DLD1 (cell line): ENCODE results near the gene HCRTR2.
"Not testable (repeated sequence)": the region's sequence is repeated elsewhere in the genome, so short reads cannot be mapped to it uniquely, and the experiment has no call there.

ENCODE experiments used
- in situ Hi-C: cut with HindIII; loops from 2 replicates; pipeline ENCODE4 v1.10.0; 2017; ENCODE audit warnings: low sequenced_read_pairs

HCRTR2 gene

GRCh38 chr6:55174211-55175026 is at the start of gene HCRTR2:
HCRTR2 (plus strand) TSS chr6:55174515; CDS start chr6:55174588, 73 bp downstream.
- in situ Hi-C loops, result no loop called here

DNA sequence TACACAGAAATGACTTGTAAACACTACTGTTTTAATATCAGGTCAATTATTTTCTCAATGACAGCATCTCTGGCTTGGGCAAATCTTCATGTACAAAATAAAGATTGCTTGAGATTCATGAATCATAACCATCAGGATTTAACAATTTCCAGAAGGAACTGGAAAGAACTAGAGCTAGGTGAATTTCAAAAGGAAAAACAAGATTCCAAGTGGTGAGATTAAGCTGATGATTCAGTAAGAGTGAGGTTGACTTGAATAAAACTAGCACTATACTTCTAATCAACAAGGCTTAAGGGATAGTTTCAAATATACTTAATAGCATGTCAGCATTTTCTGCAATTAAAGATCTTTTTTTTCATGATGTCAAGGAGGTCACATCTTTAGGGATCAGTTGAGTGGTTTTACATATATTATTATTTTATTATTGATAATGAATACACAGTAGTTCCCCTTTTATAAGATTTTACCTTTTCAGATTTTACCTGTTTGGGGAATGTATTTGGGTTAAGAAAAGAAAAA is 43.5 kb upstream of the HCRTR2 start:
- in situ Hi-C loops, result no loop called here

DNA sequence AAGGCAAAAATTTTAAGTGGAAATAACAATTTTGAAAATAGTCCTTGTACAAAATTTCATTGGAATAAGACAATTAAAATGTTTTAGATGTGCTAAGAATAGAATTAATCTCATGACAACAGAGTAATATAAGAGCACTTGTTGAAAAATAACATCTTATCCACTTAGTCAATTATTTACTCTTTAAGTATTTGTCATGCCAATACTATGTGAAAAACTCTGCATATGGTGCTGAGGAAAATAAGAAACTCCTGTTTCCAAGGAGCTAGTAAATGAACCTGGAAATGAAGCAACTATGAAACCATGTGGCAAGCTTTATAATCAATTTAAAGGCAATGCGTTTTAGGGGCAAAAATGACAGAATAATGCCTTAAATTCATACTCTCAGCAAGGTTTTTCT is 42.7 kb upstream of the HCRTR2 start:
- in situ Hi-C loops, result no loop called here

DNA sequence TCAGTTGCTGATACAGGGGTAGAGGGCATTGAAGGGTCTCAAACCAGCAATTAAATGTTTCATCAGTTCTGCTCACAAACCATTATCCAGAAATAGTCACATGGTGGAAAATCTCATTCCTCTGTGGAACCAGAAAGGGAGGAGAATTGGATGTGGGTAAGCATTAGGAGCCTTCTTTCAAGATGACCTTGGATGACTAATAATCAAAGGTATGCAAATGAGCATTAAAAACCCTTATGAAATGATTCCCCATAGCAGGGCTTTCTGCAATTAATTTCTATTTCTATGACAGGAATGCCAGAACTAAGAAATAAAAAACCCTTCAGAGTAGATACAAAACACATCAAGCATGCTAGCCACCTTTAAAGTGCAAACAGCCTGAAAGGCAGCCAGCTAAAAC is 37.4 kb upstream of the HCRTR2 start:
- in situ Hi-C loops, result no loop called here

DNA sequence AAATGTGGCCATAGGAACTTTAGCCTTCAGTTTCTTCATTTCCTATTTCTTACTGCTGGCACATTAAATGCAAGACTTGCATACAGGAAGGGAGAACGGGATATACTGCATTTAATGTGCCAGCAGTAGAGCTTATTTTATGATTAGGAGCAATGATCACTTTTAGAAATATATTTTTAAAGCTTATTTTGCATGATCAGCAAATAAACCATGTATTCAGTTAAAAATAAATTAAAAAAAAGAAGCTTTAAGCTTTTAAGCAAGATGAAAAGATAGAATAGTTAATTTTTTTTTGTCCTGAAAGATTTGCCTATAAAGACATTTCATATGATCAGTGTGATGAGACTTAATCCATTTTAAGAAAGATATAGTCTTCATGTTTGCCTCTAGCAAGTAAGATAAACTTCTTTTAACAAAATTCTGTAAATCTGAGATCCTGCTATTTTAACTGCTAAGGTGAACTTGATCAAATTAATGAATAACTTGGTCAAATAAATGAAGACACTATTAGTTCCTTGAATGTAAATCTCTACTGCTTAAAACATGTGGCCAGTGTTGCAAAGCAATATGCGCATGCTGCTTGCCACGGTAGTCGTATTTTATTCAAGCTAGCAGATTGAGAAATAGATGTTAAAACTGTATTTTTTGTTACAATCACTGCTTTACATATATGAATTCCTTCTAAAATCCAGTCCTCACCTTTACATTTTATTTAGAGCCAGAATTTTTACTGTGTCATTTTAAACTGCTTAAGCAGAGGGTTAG is 36.2 kb upstream of the HCRTR2 start:
- in situ Hi-C loops, result no loop called here

DNA sequence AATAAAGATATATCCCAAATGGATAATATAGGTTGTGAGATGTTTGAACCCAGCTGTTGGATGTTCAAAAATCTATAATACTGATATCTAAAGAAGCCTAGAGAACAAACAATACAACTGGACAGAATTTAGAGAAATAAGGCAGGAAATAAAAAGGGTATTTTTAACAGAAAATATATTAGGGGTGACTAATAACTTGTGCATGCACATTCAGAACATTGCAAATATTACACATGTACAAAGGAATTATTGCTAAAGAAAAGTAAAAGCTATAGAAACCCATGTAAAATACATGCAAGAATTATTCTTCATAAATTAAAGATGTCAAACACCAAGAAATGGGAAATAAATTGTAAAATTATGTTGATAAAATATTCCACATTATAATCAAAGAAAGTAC is 32.7 kb upstream of the HCRTR2 start:
- in situ Hi-C loops, result no loop called here

- in situ Hi-C loops, result no loop called here
These were observed 31.7 kb upstream of the HCRTR2 start for GRCh38 chr6:55142610-55143009.

- in situ Hi-C loops, result no loop called here
These were observed 21.0 kb upstream of the HCRTR2 start for GRCh38 chr6:55153284-55153683.

DNA sequence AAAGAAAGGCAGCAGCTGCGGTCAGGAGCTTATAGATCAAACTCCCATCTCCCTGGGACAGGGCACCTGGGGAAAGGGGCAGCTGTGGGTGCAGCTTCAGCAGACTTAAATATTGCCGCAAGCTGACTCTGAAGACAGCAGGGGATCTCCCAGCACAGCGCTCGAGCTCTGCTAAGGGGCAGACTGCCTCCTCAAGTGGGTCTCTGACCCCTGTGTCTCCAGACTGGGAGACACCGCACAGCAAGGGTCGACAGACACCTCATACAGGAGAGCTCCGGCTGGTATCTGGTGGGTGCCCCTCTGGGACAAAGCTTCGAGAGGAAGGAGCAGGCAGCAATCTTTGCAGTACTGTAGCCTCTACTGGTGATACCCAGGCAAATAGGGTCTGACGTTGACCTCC is 15.5 kb upstream of the HCRTR2 start:
- in situ Hi-C loops, result not testable (repeated sequence)

DNA sequence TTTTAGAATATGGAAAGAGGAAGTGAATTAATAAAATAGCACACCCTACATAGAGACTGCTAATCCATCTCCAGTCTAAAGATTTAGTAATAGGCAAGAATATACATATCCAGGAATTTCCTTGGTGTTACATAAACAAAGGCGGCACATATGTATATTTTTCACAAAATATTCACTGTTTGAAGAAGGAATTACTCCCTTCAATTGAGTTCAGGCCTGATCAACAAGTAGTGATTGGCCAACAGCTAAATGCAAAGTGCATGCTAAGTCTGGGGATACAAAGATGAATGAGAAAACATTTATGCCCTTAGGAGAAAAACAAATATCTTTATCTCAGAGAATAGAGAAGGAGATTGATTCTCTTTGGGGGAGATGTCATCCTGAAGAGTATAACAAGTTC is 6.5 kb upstream of the HCRTR2 start:
- in situ Hi-C loops, result no loop called here

DNA sequence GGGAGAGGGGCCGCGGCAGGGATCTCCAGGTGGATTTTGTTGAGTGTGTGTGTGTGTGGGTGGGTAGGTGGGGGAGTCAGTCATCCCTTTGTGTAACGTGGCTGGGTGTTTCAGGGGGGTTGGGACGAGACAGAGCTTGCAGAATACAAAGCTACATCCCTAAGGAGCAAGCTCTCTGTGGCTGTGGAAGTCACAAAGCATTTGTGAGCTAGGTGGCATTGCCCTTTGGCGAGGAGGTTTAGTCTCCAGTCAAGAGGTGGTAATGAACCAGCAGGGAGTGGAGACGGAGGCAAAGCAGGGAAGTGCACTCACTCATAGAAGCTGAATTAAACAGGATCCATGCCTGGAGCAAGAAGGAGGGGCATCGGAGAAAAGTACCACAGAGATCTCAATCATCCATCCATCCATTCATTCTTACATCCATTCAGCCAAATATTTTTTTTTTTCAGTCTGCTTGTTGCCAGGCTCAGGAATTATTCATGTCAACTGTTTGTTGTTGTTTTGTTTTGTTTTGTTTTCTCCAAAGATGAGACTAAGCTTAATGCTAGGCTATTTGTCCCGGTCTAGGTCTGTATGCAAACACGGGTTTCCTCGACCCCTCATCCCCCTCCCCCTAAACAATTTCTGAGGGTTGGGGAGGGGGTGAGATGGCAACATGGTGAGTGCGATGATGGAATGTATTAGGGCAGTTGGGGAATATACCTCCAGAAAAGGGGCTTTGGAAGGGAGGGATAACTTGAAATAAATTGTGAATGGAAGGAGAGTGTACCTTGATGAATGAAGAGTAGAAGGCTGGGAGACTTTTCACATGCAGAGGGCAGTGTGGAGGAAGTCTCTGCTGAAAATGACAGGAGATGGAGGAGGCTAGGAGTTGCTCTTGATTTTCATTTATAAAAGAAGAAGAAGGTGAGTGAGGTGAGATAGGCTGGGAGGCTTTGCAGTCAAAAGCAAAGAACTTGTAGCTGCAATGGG is 1.0 kb downstream of the HCRTR2 start:
- in situ Hi-C loops, result no loop called here

DNA sequence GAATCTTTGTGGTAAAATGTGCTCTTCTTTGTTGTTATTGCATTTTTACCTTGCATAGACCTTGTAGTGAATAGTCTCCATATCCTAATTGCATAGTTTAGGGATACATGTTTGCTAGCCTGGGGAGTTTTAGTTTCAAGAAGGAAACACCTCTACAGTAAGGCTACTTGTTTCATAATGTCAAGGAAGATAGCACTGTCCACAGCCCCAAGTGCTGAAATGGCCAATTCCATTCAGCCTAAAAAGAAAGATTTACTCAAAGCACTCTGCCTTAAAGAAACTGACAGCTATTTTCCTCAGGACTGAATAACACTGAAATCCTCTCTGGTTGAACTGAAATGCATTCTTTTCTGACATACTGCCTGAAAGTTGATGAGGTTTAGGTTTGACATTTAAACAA is 2.6 kb downstream of the HCRTR2 start:
- in situ Hi-C loops, result no loop called here

DNA sequence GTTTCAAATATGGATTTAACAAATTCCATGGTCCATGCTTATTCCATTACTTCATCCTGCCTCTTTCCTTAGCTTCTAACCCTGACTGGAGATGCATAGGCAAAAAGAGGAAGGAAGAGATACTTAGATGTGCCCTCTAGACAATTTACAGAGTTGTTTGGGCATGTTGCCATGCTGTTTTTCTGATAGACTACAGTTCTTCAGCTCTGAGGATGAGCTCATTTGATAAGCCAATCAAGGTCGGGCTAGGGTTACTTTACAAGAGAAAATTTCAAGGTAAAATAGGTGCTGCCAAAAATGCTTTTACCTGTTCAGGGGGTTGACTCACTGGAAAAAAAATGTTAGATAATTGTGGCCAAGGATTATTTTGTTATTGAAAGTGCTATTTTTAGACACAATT is 5.9 kb downstream of the HCRTR2 start:
- in situ Hi-C loops, result no loop called here

GRCh38 chr6:55182016-55182650 is 7.8 kb downstream of the HCRTR2 start:
- in situ Hi-C loops, result no loop called here

DNA sequence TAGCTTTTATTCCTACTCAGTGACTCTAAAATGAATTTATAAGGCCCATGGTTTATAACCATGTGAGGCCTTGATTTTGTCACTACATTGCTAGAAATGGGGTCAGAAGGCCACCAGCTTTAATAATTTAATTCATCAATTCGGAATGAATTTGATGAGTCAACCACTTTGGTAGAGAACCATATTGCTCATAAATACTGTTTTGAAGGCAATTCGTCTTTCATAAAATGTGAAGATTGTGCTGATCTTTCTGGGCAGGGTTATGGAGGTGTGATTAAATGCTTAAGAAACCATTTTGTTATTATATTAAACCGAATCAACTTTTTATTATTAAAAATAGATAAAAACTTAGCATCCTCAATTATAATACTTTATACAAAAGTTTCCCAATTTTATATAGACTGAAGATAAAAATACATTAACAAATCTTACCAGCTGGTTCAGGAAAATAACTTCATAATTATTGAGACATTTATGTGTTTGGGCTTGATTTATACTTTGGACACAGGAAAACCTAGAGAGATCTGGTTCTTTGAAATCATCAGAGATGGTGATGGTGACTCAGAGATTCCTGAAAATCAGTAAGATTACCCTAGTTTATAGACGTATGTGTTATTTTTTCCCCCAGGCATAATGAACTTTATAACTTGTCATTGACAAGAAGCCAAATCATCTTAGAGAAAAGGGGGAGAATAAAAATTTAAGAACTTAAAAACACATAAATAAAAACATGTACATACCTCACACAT is 10.6 kb downstream of the HCRTR2 start:
- in situ Hi-C loops, result no loop called here

- in situ Hi-C loops, result no loop called here
These were observed 24.4 kb downstream of the HCRTR2 start for GRCh38 chr6:55198715-55199114.

DNA sequence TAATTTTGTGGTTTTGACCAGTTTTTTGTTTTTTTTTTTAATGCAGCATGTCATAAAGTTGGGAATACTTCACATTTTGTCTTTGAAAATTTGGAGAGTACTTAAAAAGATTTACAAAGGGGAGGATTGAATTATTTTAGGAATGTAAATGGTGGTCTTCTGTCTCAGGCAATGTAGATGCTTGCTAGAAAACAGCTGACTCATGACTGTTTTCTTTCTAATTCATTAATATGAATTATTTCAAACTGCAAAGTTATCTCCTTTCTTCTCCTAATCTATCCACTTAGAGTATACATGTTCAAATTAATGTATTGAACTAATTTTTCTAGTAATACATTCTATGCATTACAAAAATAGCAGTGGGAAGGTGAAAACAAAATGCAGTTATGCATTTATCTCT is 24.9 kb downstream of the HCRTR2 start:
- in situ Hi-C loops, result no loop called here

GRCh38 chr6:55208478-55209458 is 34.5 kb downstream of the HCRTR2 start:
- in situ Hi-C loops, result no loop called here

DNA sequence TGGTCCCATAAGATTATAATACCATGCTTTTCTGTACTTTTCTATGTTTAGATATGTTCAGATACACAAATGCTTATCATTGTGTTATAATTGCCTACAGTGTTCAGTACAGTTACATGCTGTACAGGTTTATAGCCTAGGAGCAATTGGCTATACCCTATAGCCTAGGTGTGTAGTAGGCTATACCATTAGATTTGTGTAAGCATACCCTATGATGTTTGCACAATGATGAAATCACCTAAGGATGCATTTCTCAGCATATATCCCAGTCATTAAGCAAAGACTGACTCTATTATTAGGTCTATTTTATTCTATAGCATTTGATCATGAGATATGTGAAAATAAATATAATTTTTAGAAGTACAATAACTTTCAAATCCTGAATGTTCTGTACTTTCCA is 36.6 kb downstream of the HCRTR2 start:
- in situ Hi-C loops, result no loop called here
